Lower leg skin (tissue), 4 donors: Measurements from ENCODE around the gene CTIF. TPM values are rescaled to one million over a fixed set of nuclear protein-coding genes. Genes with fewer than 3 reads are reported as not detected.

ENCODE experiments used
- DNase-seq, 2 donors: peaks; one replicate each; pipeline ENCODE4 v3.0.0-alpha.2; 2019; ENCODE audit warnings: low spot score in 2 of 2
- H3K4me3 ChIP-seq: fragments of 200-600 bp; sonication (generic); 2 replicates; pipeline ENCODE4 v1.5.1; 2017; ENCODE audit warnings: mild to moderate bottlenecking, low read depth; ENCODE audit not compliant: poor library complexity, severe bottlenecking
- CTCF ChIP-seq, 3 donors: fragments of 450-650 bp; IDR thresholded peaks; one replicate each; pipeline ENCODE4 v1.5.1; 2016; ENCODE audit warnings: antibody characterized with exemption in 3 of 3, mild to moderate bottlenecking in 3 of 3, moderate library complexity in 2 of 3
- POLR2A ChIP-seq, 2 donors: fragments of 450-650 bp; IDR thresholded peaks; one replicate each; pipeline ENCODE4 v1.6.1; 2016 to 2017; ENCODE audit warnings: antibody characterized with exemption in 2 of 2, mild to moderate bottlenecking in 1 of 2, moderate library complexity in 1 of 2
- WGBS, 2 donors: methylation state at CpG; one replicate each; pipeline ENCODE4 v1.1.5; 2018; 5-methylcytosine and 5-hydroxymethylcytosine counted together
- intact Hi-C: fragments of 100-400 bp; cut with DNase I; formaldehyde crosslinking; loops from one replicate; pipeline ENCODE4 v1.15.0; 2023; ENCODE audit warnings: low total_unique reads
- total RNA-seq, 4 donors: library from RNA; depleted of rRNA; stranded (reverse); fragments of >200 nt; gene quantifications; one replicate each; pipeline ENCODE4 v1.1.0, GENCODE V29; 2016

CTIF gene
- total RNA-seq, 4 donors from 2014 or later, result 22.6 to 44.0 (median 30.2) TPM

- TF ChIP-seq CTCF (IDR thresholded peaks at IDR 0.05) (no peak), POLR2A (IDR thresholded peaks at IDR 0.05) (no peak)
- intact Hi-C loops, result no loop called here
- 78 to 86% methylated on average over 14 to 15 of the region's 15 CpGs for WGBS, 2 donors
- DNase-seq, result no peak
- H3K4me3 ChIP-seq, result no peak overlapping the region
Observed at GRCh38 chr18:48589797-48590519, 51.1 kb downstream of the CTIF start.

DNA sequence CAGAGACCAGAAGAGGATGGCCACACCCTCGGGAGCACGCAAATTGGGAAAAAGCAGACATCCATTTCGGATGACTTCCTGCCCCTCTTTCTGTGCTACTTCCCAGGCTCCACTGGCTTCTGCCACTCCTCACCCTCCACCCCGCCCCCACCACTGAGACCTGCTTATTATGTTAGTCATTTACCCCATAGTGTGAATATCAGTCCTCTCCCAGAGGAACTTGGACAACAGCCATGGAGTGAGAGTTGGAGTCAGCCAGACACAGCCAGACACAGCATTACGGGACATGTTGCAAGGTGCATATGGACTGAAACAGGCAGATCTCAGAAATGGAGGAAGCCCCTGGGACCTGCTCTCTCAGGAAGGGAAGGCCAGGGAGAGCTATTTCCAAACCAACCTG is 51.8 kb downstream of the CTIF start:
- 90 to 93% methylated on average over 5 of the region's 5 CpGs for WGBS, 2 donors
- intact Hi-C loops, result no loop called here
- DNase-seq, result no peak
- TF ChIP-seq CTCF (IDR thresholded peaks at IDR 0.05) (no peak), POLR2A (IDR thresholded peaks at IDR 0.05) (no peak)
- no peak overlapping the region for H3K4me3 ChIP-seq

GRCh38 chr18:48592540-48593171 is 53.8 kb downstream of the CTIF start:
- DNase-seq, result no peak
- no peak overlapping the region for H3K4me3 ChIP-seq
- TF ChIP-seq CTCF (IDR thresholded peaks at IDR 0.05) (no peak), POLR2A (IDR thresholded peaks at IDR 0.05) (no peak)
- intact Hi-C loops, result no loop called here
- WGBS, 2 donors, result 89 to 93% methylated on average over 17 of the region's 17 CpGs

DNA sequence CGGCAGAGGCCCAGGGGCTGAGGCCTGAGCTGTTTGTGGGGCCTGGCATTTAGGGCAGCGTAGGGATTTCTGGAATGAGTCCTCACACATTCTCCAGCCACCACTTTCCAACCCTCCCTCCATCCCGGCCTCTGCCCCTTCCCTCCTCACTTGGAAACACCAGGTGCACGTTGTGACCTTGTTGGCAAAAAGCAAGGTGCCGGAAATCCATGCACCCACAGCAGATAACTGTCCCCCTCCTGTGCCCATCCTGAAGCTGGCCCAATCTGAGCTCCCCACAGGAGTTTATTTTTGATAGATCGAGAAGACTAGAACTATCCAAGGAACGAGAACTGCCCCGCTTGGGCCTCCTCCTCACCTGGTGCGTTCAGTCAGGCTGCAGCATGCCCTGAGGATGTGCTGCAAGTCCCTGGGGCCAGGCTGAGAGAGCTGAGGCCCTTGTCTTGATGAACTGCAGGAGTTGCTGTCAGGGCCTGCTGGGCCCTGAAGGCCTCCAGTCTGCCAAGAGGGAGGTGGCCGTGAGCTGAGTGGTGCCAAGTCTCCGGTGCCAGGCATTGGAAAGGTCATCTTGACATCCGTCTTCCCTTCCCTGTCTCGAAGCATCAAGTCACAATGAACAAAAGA is 55.8 kb downstream of the CTIF start:
- no peak overlapping the region for H3K4me3 ChIP-seq
- 85% methylated on average over 12 to 13 of the region's 13 CpGs for WGBS, 2 donors
- intact Hi-C loops, result no loop called here
- no peak for DNase-seq
- TF ChIP-seq CTCF (IDR thresholded peaks at IDR 0.05), result no peak
- TF ChIP-seq POLR2A (IDR thresholded peaks at IDR 0.05), result no peak

DNA sequence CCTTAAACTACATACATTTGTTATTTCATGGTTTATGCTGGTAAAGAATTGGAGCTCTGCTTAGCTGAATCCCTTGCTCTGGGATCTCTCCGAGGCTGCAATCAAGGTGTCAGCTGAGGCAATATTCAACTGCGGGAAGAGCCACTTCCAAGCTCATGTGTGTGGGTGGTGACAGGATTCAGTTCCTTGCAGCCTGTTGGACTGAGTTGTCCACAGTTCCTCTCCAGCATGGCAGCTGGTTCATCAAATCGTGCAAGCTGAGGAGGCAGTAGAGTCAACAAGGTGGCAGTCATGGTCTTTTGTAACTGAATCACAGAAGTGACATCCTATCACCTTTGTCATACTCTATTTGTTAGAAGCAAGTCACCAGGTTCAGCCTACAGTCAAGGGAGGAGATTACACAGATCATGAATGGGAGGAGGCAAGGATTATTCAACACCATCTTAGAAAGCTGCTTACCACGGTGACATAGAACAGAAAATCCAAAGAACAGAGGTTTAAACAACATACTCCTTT is 56.9 kb downstream of the CTIF start:
- intact Hi-C loops, result no loop called here
- WGBS, 2 donors, result 92 to 93% methylated on average over 4 of the region's 4 CpGs
- TF ChIP-seq POLR2A (IDR thresholded peaks at IDR 0.05), result no peak
- no peak for TF ChIP-seq CTCF (IDR thresholded peaks at IDR 0.05)
- DNase-seq, result no peak
- no peak overlapping the region for H3K4me3 ChIP-seq
